LNCAP (cell line): ENCODE measurements around the gene ZNF516.

Experiments used
- CTCF ChIP-seq: fragments of 450-650 bp; IDR thresholded peaks from 2 replicates; pipeline ENCODE4 v1.5.1; 2017; ENCODE audit warnings: mild to moderate bottlenecking

ZNF516 gene

DNA sequence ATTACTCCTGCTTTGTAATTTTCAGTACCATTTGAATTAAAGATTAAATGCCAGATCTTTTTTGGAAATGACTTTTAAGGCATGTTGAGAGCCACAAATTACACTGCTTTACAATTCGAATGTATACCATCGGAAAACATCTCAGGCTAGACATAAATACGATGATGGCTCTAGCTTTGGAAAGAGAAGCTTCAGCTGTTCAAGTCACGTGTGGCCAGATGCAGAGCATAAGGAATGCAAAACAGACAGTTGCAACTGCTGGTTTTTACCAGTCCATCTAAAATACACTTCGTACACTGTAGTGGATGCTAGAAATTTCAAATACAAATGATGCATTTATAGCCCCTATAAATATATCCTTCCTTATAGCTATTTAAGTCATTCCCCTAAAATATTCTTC lies 8.0 kb downstream of the ZNF516 start:
- TF ChIP-seq CTCF = no peak

DNA sequence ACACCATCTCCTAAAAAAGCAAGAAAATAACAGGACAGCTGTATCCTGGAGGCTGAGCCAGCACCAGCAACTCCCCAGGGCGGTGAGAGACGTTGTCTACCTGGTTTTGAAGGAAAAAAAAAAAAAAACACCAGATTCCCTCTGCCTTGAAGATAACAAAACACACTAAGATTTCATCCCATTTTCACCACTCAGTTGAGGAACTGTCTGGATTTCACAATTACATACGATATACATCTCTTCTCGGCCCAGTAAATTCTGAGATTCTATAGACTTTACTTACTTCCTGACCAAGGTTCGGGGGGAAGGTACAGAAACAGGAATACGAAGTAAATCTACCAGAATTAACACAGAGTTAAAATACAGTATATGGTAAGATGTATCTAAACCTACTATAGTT lies 8.5 kb downstream of the ZNF516 start:
- no peak for TF ChIP-seq CTCF

DNA sequence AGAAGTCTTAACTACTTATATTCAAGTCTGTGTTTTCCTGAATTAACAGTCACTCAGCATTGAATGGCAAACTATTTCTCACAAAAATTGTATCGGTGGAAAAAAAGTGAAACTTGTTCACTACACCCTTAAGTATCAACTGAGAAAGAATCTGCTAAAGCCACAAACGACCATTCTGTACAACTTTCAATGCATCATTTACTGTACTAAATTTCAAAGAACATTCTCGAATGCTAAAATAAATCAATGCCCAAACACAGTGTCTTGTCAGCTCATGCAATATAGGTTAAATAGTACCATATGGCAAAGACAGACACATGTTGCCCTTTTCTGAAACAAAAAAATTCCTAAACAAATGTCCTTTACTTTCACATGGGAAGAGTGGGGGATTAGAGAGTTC lies 9.0 kb downstream of the ZNF516 start:
- TF ChIP-seq CTCF = no peak

GRCh38 chr18:76484749-76485387 lies 10.2 kb downstream of the ZNF516 start:
- TF ChIP-seq CTCF = no peak

DNA sequence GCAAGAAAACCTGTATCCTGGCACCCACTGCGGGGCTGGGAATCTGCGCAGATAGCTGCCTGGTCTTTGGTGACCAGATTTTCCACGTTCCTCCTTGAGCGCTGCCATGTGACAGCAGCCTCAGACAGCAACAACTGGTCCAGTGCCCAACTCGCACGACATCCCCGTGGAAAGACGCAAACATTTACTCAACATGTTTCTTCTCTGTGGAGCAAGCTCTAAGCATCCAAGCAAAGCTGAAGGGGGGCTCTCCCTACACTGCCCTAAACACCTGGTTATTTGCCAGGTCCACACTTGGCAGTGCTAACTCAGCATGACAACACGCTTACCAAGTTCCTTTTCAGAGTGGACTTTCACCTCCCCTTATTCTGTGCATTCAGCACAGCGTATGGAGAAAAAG lies 11.3 kb downstream of the ZNF516 start:
- no peak for TF ChIP-seq CTCF

DNA sequence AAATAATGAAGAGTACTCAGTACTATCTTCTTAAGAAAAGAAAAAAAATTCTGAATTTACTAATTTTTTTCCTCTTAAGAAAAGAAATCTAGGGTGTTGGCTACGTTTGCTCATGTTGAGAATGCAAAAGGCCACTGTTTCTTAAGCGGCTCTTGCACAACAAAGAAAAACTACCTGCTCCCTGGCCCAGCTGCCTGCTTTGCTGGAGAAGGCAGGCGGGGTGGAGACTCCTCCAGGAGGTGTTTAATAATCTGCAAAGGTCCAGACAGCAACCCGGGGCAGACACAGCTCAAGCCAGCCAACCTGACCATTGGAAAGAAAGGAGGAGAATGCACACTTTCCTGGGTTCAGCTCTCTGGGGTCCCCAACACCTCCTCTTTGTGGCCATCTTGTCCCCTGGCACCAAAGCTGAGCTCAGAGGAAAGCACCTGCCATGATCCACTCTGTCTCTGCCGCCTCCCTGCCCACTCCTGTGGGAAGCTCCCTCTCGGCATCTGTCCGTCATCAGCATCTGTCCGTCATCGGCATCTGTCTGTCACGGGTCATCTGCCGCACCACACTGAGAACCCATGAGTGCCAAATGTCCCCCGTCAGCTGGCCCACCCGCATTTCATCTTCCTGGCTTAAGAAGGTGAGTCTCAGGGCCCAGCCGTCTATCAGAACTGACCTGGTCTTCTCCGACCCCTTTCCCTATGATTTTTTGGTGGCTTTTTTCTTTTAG lies 11.9 kb downstream of the ZNF516 start:
- no peak for TF ChIP-seq CTCF

DNA sequence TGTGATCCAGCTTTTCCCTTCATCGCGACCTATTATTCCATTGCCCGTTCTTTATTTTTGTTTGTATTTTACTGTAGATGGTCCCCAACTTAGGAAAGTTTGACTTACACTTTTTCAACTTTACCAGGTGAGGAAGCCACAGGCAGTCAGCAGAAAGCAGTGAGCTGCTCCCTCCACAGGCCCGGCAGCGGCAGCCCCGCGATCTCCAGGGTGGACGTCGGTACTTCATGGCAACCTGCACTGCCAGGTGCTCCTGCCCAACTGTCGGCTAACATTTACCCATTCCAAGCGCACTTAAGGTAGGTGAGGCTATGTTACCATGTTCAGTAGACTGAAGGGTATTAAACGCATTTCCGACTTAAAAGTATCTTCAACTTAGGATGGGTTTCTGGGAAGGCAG lies 12.8 kb downstream of the ZNF516 start:
- no peak for TF ChIP-seq CTCF
